ENCODE measurements around the gene ANAPC10. TPM values are rescaled to one million over a fixed set of nuclear protein-coding genes. Genes with fewer than 3 reads are reported as not detected.
"Not testable (repeated sequence)": the region's sequence is repeated elsewhere in the genome, so short reads cannot be mapped to it uniquely, and the experiment has no call there.

Gene ANAPC10
- total and polyA plus RNA-seq, 2 experiments from 2014 or later: 22.4 to 31.7 TPM

DNA sequence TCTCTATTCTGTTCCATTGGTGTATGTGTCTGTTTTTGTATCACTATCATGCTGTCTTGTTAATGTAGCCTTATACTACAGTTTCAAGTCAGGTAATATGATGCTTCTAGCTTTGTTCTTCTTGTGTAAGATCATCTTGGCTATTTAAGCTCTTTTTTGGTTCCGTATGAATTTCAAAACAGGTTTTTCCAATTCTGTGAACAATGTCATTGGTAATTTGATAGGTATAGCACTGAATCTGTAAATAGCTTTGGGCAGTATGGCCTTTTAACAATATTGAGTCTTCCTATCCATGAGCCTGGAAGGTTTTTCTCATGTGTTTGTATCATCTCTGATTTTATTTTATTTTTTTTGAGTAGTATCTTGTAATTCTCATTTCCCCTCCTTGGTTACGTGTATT, 94.3 kb downstream of the ANAPC10 start:
- H3K4me1 ChIP-seq (ENCODE audit: insufficient read depth): no peaks in the 10 kb centered on the region
- no peak overlapping the region for H2AFZ ChIP-seq
- no peak overlapping the region for H3K4me3 ChIP-seq
- 98% methylated on average over 2 of the region's 2 CpGs for WGBS, 2 experiments (ENCODE audit: low coverage in 1 of 2, low lambda C conversion rate in 2 of 2, missing lambda C conversion rate in 2 of 2)
- no peaks in the 10 kb centered on the region for H3K27me3 ChIP-seq (replicated peaks; ENCODE audit: insufficient read depth)
- in situ Hi-C loops (cut with MboI): no loop called here
- H3K9me2 ChIP-seq (ENCODE audit: insufficient read depth): no peaks in the 10 kb centered on the region
- TF ChIP-seq EZH2 (IDR thresholded peaks at IDR 0.05; ENCODE audit: insufficient read depth, poor library complexity, severe bottlenecking) (no peak), EZH2phosphoT487 (IDR thresholded peaks at IDR 0.05; ENCODE audit: insufficient read depth, low read depth) (no peak)
- DNase-seq: no peak
- H3K27ac ChIP-seq: no peak overlapping the region
- no peaks in the 10 kb centered on the region for H3K9me3 ChIP-seq (ENCODE audit: low read depth)
- H3F3A ChIP-seq (ENCODE audit: insufficient read depth): no peaks in the 10 kb centered on the region
- H3K79me2 ChIP-seq (ENCODE audit: insufficient read depth): peaks cover 21% of the 10 kb centered on the region
- H4K20me1 ChIP-seq (ENCODE audit: insufficient read depth): no peaks in the 10 kb centered on the region
- no peak overlapping the region for H3K9ac ChIP-seq
- no peak overlapping the region for H3K4me2 ChIP-seq (ENCODE audit: unreplicated experiment)
- no peaks in the 10 kb centered on the region for H3K36me3 ChIP-seq (ENCODE audit: low read depth)

DNA sequence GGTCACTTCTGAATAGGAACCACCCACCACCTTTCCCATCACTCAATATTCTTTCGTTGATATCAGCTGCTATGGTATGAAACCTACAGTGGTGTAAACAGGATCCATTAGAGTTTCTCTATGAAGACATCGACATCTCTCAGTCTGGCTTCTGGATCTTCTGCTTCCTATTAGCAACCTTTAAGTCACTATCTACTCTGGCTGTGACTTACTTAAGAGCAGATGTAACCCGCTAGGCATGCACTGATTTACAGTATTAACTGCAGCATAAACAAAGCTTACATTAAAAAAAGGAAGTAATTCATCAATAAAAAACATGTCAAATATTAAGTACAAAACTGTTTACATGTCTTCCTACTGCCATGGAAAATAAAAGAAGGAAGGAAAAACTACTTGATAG, 96.4 kb downstream of the ANAPC10 start:
- Histone ChIP-seq H3K79me2 (ENCODE audit: insufficient read depth) (peaks cover 15% of the 10 kb centered on the region), H3K9ac (no peak overlapping the region), H3K4me3 (no peak overlapping the region), H4K20me1 (ENCODE audit: insufficient read depth) (no peaks in the 10 kb centered on the region), H3K9me3 (ENCODE audit: low read depth) (no peaks in the 10 kb centered on the region), H3K27me3 (replicated peaks; ENCODE audit: insufficient read depth) (no peaks in the 10 kb centered on the region), H3K9me2 (ENCODE audit: insufficient read depth) (no peaks in the 10 kb centered on the region), H3K4me1 (ENCODE audit: insufficient read depth) (no peaks in the 10 kb centered on the region), H3K27ac (no peak overlapping the region), H2AFZ (no peak overlapping the region), H3K4me2 (ENCODE audit: unreplicated experiment) (no peak overlapping the region), H3F3A (ENCODE audit: insufficient read depth) (no peaks in the 10 kb centered on the region), H3K36me3 (ENCODE audit: low read depth) (no peaks in the 10 kb centered on the region)
- in situ Hi-C loops (cut with MboI): no loop called here
- DNase-seq: no peak
- 66 to 72% methylated on average over 3 of the region's 3 CpGs for WGBS, 2 experiments (ENCODE audit: low coverage in 1 of 2, low lambda C conversion rate in 2 of 2, missing lambda C conversion rate in 2 of 2)
- TF ChIP-seq EZH2 (IDR thresholded peaks at IDR 0.05; ENCODE audit: insufficient read depth, poor library complexity, severe bottlenecking): no peak
- TF ChIP-seq EZH2phosphoT487 (IDR thresholded peaks at IDR 0.05; ENCODE audit: insufficient read depth, low read depth): no peak

DNA sequence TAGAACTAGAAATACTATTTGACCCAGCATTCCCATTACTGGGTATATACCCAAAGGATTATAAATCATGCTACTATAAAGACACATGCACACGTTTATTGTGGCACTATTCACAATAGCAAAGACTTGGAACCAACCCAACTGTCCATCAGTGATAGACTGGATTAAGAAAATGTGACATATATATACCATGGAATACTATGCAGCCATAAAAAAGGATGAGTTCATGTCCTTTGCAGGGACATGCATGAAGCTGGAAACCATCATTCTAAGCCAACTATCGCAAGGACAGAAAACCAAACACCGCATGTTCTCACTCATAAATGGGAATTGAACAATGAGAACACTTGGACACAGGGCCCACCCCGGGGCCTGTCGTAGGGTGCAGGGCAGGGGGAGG, 97.3 kb downstream of the ANAPC10 start:
- peaks cover 15% of the 10 kb centered on the region for H3K79me2 ChIP-seq (ENCODE audit: insufficient read depth)
- H3K36me3 ChIP-seq (ENCODE audit: low read depth); H4K20me1 ChIP-seq (ENCODE audit: insufficient read depth); in situ Hi-C loops (cut with MboI); H3K4me3 ChIP-seq; H3K4me2 ChIP-seq (ENCODE audit: unreplicated experiment); H3K27me3 ChIP-seq (replicated peaks; ENCODE audit: insufficient read depth); H3K9me3 ChIP-seq (ENCODE audit: low read depth); H3K9me2 ChIP-seq (ENCODE audit: insufficient read depth); H3F3A ChIP-seq (ENCODE audit: insufficient read depth); H3K9ac ChIP-seq; H3K4me1 ChIP-seq (ENCODE audit: insufficient read depth); DNase-seq; H2AFZ ChIP-seq; H3K27ac ChIP-seq: not testable (repeated sequence)
- 88 to 89% methylated on average over 5 of the region's 5 CpGs for WGBS, 2 experiments (ENCODE audit: low coverage in 1 of 2, low lambda C conversion rate in 2 of 2, missing lambda C conversion rate in 2 of 2)

DNA sequence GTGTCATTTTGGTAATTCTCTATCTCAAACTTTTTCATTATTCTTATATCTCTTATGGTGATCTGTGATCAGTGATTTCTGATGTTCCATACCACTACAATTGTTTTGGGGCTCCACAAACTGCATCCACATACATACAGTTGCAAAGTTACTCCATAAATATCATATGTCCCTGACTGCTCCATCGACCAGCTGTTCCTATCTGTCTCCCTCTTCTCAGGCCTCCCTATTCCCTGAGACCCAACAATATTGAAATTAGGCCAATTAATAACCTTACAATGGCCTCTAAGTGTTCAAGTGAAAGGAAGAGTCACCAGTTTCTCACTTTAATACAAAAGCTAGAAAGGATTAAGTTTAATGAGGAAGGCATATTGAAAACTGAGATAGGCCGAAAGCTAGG, 108.7 kb downstream of the ANAPC10 start:
- Histone ChIP-seq H3K79me2 (ENCODE audit: insufficient read depth) (no peaks in the 10 kb centered on the region), H3K4me1 (ENCODE audit: insufficient read depth) (peaks cover 12% of the 10 kb centered on the region), H3K4me3 (no peak overlapping the region), H4K20me1 (ENCODE audit: insufficient read depth) (no peaks in the 10 kb centered on the region), H3K27me3 (replicated peaks; ENCODE audit: insufficient read depth) (no peaks in the 10 kb centered on the region), H3K9me3 (ENCODE audit: low read depth) (no peaks in the 10 kb centered on the region), H3K9ac (no peak overlapping the region), H3K9me2 (ENCODE audit: insufficient read depth) (no peaks in the 10 kb centered on the region), H3F3A (ENCODE audit: insufficient read depth) (peaks cover 7% of the 10 kb centered on the region), H3K36me3 (ENCODE audit: low read depth) (no peaks in the 10 kb centered on the region), H2AFZ (no peak overlapping the region), H3K27ac (no peak overlapping the region), H3K4me2 (ENCODE audit: unreplicated experiment) (no peak overlapping the region)
- DNase-seq: no peak
- TF ChIP-seq EZH2phosphoT487 (IDR thresholded peaks at IDR 0.05; ENCODE audit: insufficient read depth, low read depth): no peak
- no peak for TF ChIP-seq EZH2 (IDR thresholded peaks at IDR 0.05; ENCODE audit: insufficient read depth, poor library complexity, severe bottlenecking)
- 75 to 83% methylated on average over 2 of the region's 2 CpGs for WGBS, 2 experiments (ENCODE audit: low coverage in 1 of 2, low lambda C conversion rate in 2 of 2, missing lambda C conversion rate in 2 of 2)
- in situ Hi-C loops (cut with MboI): no loop called here

DNA sequence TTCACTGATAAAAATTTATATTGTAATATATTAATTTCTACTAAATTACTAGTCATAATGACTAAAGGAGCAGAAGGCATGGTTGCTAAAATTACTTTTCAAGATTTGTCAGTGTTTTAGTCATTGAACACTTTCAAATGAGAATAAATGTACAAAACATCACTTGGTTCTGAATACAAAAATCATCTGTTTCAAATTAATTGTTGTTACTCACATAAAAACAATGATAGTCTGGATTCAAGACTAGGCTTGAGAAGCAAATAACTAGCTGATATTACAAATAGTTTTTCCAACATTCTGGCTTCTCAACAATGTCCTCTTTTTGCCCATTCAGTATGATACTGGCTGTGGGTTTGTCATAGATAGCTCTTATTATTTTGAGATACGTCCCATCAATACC, 112.5 kb downstream of the ANAPC10 start:
- Histone ChIP-seq H3K4me1 (ENCODE audit: insufficient read depth) (peaks cover 12% of the 10 kb centered on the region), H3K36me3 (ENCODE audit: low read depth) (no peaks in the 10 kb centered on the region), H3K9ac (no peak overlapping the region), H4K20me1 (ENCODE audit: insufficient read depth) (no peaks in the 10 kb centered on the region), H3K4me3 (no peak overlapping the region), H3F3A (ENCODE audit: insufficient read depth) (peaks cover 7% of the 10 kb centered on the region), H2AFZ (no peak overlapping the region), H3K4me2 (ENCODE audit: unreplicated experiment) (no peak overlapping the region), H3K79me2 (ENCODE audit: insufficient read depth) (no peaks in the 10 kb centered on the region), H3K9me2 (ENCODE audit: insufficient read depth) (no peaks in the 10 kb centered on the region), H3K27me3 (replicated peaks; ENCODE audit: insufficient read depth) (no peaks in the 10 kb centered on the region), H3K27ac (no peak overlapping the region), H3K9me3 (ENCODE audit: low read depth) (no peaks in the 10 kb centered on the region)
- TF ChIP-seq EZH2 (IDR thresholded peaks at IDR 0.05; ENCODE audit: insufficient read depth, poor library complexity, severe bottlenecking) (no peak), EZH2phosphoT487 (IDR thresholded peaks at IDR 0.05; ENCODE audit: insufficient read depth, low read depth) (no peak)
- in situ Hi-C loops (cut with MboI): no loop called here
- DNase-seq: peak; percentile 67
- 16 to 17% methylated on average over 1 of the region's 1 CpG for WGBS, 2 experiments (ENCODE audit: low coverage in 1 of 2, low lambda C conversion rate in 2 of 2, missing lambda C conversion rate in 2 of 2)

Measured in GM23248 (cell line).